CD8-positive, alpha-beta memory T cell (primary cell): ENCODE data around the gene RRH. TPM values are rescaled to one million over a fixed set of nuclear protein-coding genes. Genes with fewer than 3 reads are reported as not detected.
"Not testable (repeated sequence)": the region's sequence is repeated elsewhere in the genome, so short reads cannot be mapped to it uniquely, and the experiment has no call there.

ENCODE experiments used
- CTCF ChIA-PET: fragments of 350-600 bp; sonication (Branson Sonifier 250); formaldehyde crosslinking; loops from one replicate; lab custom pipeline; 2021; ENCODE audit warnings: antibody characterized with exemption; lab: Charles Lee
- POLR2A ChIA-PET: fragments of 350-600 bp; sonication (Branson Sonifier 250); formaldehyde crosslinking; loops from one replicate; lab custom pipeline; 2021; ENCODE audit warnings: antibody characterized with exemption; lab: Charles Lee
- DNase-seq, 5 donors: peaks; one replicate each; pipeline versions ENCODE4 v3.0.0 to v3.0.0-alpha.2; 2020 to 2022; ENCODE audit warnings: mixed read lengths in 1 of 5
- H3K27ac ChIP-seq: one replicate; pipeline ENCODE4 v1.7.0; 2013; ENCODE audit warnings: low read depth, mild to moderate bottlenecking, low read length, moderate library complexity
- H3K27me3 ChIP-seq: 2 replicates; pipeline ENCODE4 v1.7.0; 2013; ENCODE audit warnings: low read length, mild to moderate bottlenecking; ENCODE audit not compliant: insufficient read depth, poor library complexity, severe bottlenecking
- H3K36me3 ChIP-seq: 2 replicates; pipeline ENCODE4 v1.7.0; 2013; ENCODE audit warnings: mild to moderate bottlenecking, low read length, moderate library complexity; ENCODE audit not compliant: insufficient read depth
- H3K4me1 ChIP-seq: 2 replicates; pipeline ENCODE4 v1.7.0; 2013; ENCODE audit warnings: mild to moderate bottlenecking, low read length, moderate library complexity; ENCODE audit not compliant: insufficient read depth
- H3K4me3 ChIP-seq: 2 replicates; pipeline ENCODE4 v1.7.0; 2013; ENCODE audit warnings: mild to moderate bottlenecking, low read length
- H3K9me3 ChIP-seq: 2 replicates; pipeline ENCODE4 v1.7.0; 2013; ENCODE audit warnings: mild to moderate bottlenecking, low read length
- H3K27ac Mint-ChIP-seq, 8 donors: one replicate each; pipeline ENCODE4 v1.8.0; 2020 to 2021; ENCODE audit warnings: mixed read lengths in 8 of 8, mild to moderate bottlenecking in 6 of 8, inconsistent platforms in 3 of 8, moderate library complexity in 3 of 8
- H3K27me3 Mint-ChIP-seq, 2 donors: one replicate each; pipeline ENCODE4 v1.8.0; 2020 to 2021; ENCODE audit warnings: mixed read lengths in 2 of 2, mild to moderate bottlenecking in 1 of 2, moderate library complexity in 1 of 2
- H3K36me3 Mint-ChIP-seq, 3 donors: one replicate each; pipeline ENCODE4 v1.8.0; 2020 to 2021; ENCODE audit warnings: mixed read lengths in 3 of 3, inconsistent platforms in 1 of 3, mild to moderate bottlenecking in 1 of 3
- H3K4me1 Mint-ChIP-seq, 3 donors: one replicate each; pipeline ENCODE4 v1.8.0; 2020 to 2021; ENCODE audit warnings: mixed read lengths in 3 of 3, inconsistent platforms in 1 of 3, mild to moderate bottlenecking in 1 of 3
- H3K4me3 Mint-ChIP-seq, 7 donors: one replicate each; pipeline ENCODE4 v1.8.0; 2020 to 2021; ENCODE audit warnings: mixed read lengths in 7 of 7, mild to moderate bottlenecking in 6 of 7, moderate library complexity in 4 of 7, inconsistent platforms in 2 of 7
- H3K9me3 Mint-ChIP-seq, 5 donors: one replicate each; pipeline ENCODE4 v1.8.0; 2020 to 2022; ENCODE audit warnings: mixed read lengths in 5 of 5, mild to moderate bottlenecking in 3 of 5, moderate library complexity in 2 of 5, inconsistent platforms in 1 of 5
- polyA plus RNA-seq: library from polyadenylated mRNA; unstranded; fragments of 300-500 nt; fragmentation: Illumina TruSeq; gene quantifications from one replicate; pipeline ENCODE4 v1.2.3, GENCODE V29; 2021
- total RNA-seq, 2 experiments: library from RNA; stranded (reverse); gene quantifications; one replicate each; pipeline ENCODE4 v1.2.3, GENCODE V29; 2021

The RRH gene
- total and polyA plus RNA-seq, 3 experiments from 2014 or later, result 0.16 to 0.44 TPM; not detected in 1

- Histone ChIP-seq H3K27ac (no peak overlapping the region), H3K36me3 (no peaks in the 10 kb centered on the region), H3K4me1 (no peaks in the 10 kb centered on the region), H3K27me3 (no peaks in the 10 kb centered on the region), H3K4me3 (no peak overlapping the region), H3K9me3 (no peaks in the 10 kb centered on the region)
- CTCF ChIA-PET, result no interaction called here
- Mint-ChIP-seq H3K27me3 (peaks cover 6 to 7% of the 10 kb centered on the region in 2 donors), H3K36me3 (peaks cover 6 to 12% (median 9%) of the 10 kb centered on the region in 3 donors), H3K9me3 (no peaks in the 10 kb centered on the region), H3K4me3 (no peak overlapping the region), H3K27ac (no peak overlapping the region), H3K4me1 (no peaks in the 10 kb centered on the region)
- POLR2A ChIA-PET, result no interaction called here
- DNase-seq, result no peak
These were observed 45.3 kb downstream of the RRH start for GRCh38 chr4:109872950-109873656.

- ChIA-PET CTCF (no interaction called here), POLR2A (no interaction called here)
- H3K9me3 Mint-ChIP-seq, result no peaks in the 10 kb centered on the region
These were observed 46.2 kb downstream of the RRH start for GRCh38 chr4:109873791-109874514.

DNA sequence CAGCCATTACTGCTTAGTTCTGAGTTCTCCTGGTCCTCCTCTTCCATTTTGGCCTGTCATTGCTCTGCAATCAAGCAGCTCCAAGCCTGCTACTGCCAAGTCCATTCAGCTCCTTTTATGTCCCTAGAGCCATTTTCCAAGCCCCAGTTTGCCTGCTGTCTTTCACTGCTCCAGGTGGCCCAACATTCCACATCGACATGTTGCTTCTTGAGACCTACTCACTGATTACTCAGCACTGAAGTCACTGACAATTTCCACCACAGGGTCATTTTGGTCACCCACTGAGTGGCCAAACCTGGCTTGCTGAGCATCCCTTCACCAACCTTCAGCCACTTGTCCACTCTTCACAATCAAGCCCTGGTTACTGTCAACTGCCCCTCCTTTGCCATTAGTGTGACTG lies 47.3 kb downstream of the RRH start:
- Histone ChIP-seq H3K4me1 (no peaks in the 10 kb centered on the region), H3K36me3 (no peaks in the 10 kb centered on the region), H3K27ac (no peak overlapping the region), H3K27me3 (no peaks in the 10 kb centered on the region), H3K4me3 (no peak overlapping the region), H3K9me3 (no peaks in the 10 kb centered on the region)
- Mint-ChIP-seq H3K27me3 (peaks cover 13 to 19% of the 10 kb centered on the region in 2 donors), H3K4me3 (no peak overlapping the region), H3K4me1 (no peaks in the 10 kb centered on the region), H3K36me3 (peaks cover 1 to 3% (median 3%) of the 10 kb centered on the region in 3 donors), H3K9me3 (no peaks in the 10 kb centered on the region), H3K27ac (no peak overlapping the region)
- DNase-seq, result no peak
- ChIA-PET CTCF (no interaction called here), POLR2A (no interaction called here)

More at GRCh38 chr4:109873791-109874514, 46.2 kb downstream of the RRH start:
- H3K36me3 ChIP-seq, result no peaks in the 10 kb centered on the region
- H3K36me3 Mint-ChIP-seq, result peaks cover 6 to 12% (median 9%) of the 10 kb centered on the region in 3 donors
- H3K4me1 ChIP-seq, result no peaks in the 10 kb centered on the region
- H3K27ac Mint-ChIP-seq, result no peak overlapping the region
- H3K27ac ChIP-seq, result no peak overlapping the region
- DNase-seq, result no peak
- no peak overlapping the region for H3K4me3 ChIP-seq
- peaks cover 10 to 13% of the 10 kb centered on the region in 2 donors for H3K27me3 Mint-ChIP-seq
- H3K9me3 ChIP-seq, result no peaks in the 10 kb centered on the region
- no peak overlapping the region for H3K4me3 Mint-ChIP-seq
- no peaks in the 10 kb centered on the region for H3K4me1 Mint-ChIP-seq
- H3K27me3 ChIP-seq, result no peaks in the 10 kb centered on the region

- CTCF ChIA-PET, DNase-seq, POLR2A ChIA-PET, H3K4me1 Mint-ChIP-seq, H3K4me3 Mint-ChIP-seq, H3K36me3 ChIP-seq, H3K27ac Mint-ChIP-seq, H3K9me3 ChIP-seq, H3K9me3 Mint-ChIP-seq, H3K4me3 ChIP-seq, H3K27ac ChIP-seq, H3K4me1 ChIP-seq, H3K27me3 ChIP-seq, H3K36me3 Mint-ChIP-seq: not testable (repeated sequence)
- peaks cover 13 to 22% of the 10 kb centered on the region in 2 donors for H3K27me3 Mint-ChIP-seq
These were observed 47.8 kb downstream of the RRH start for GRCh38 chr4:109875553-109875952.

GRCh38 chr4:109876634-109877265 lies 49.0 kb downstream of the RRH start:
- Mint-ChIP-seq H3K4me3 (no peak overlapping the region), H3K27ac (no peak overlapping the region), H3K36me3 (peaks cover 0 to 3% (median 2%) of the 10 kb centered on the region in 3 donors), H3K27me3 (peaks cover 13 to 24% of the 10 kb centered on the region in 2 donors), H3K9me3 (no peaks in the 10 kb centered on the region), H3K4me1 (no peaks in the 10 kb centered on the region)
- ChIA-PET POLR2A (no interaction called here), CTCF (no interaction called here)
- H3K27ac ChIP-seq, result no peak overlapping the region
- H3K27me3 ChIP-seq, result no peaks in the 10 kb centered on the region
- H3K4me1 ChIP-seq, result no peaks in the 10 kb centered on the region
- no peaks in the 10 kb centered on the region for H3K36me3 ChIP-seq
- no peak for DNase-seq
- no peak overlapping the region for H3K4me3 ChIP-seq
- no peaks in the 10 kb centered on the region for H3K9me3 ChIP-seq

GRCh38 chr4:109877400-109877799 lies 49.6 kb downstream of the RRH start:
- Mint-ChIP-seq H3K9me3 (no peaks in the 10 kb centered on the region), H3K27me3 (peaks cover 13 to 24% of the 10 kb centered on the region in 2 donors), H3K36me3 (peaks cover 0 to 3% (median 2%) of the 10 kb centered on the region in 3 donors), H3K4me3 (peak overlapping the region in 1 of 7 donors; percentile 28), H3K4me1 (no peaks in the 10 kb centered on the region), H3K27ac (no peak overlapping the region)
- Histone ChIP-seq H3K36me3 (no peaks in the 10 kb centered on the region), H3K4me3 (no peak overlapping the region), H3K27ac (no peak overlapping the region), H3K27me3 (no peaks in the 10 kb centered on the region), H3K4me1 (no peaks in the 10 kb centered on the region), H3K9me3 (no peaks in the 10 kb centered on the region)
- no peak for DNase-seq
- ChIA-PET CTCF (no interaction called here), POLR2A (no interaction called here)

DNA sequence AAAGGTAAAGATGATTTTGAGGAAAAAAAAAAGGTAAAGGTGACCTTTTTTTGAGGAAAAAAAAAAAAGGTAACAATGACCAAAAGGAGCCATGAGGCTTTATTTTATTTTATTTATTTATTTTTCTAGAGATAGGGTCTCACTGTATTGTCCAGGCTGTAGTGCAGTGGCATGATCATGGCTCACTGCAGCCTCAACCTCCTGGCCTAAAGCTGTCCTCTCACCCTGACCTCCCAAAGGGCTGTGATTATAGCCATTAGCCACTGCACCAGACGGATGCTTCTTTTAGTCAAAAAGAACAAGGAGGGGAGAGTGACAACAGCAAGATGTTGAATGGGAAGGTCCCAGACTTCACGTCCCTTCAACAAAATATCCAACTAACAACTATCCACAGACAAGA lies 50.6 kb downstream of the RRH start:
- no peaks in the 10 kb centered on the region for H3K36me3 ChIP-seq
- Mint-ChIP-seq H3K27me3 (peaks cover 13 to 28% of the 10 kb centered on the region in 2 donors), H3K4me3 (no peak overlapping the region), H3K4me1 (no peaks in the 10 kb centered on the region), H3K27ac (no peak overlapping the region), H3K9me3 (no peaks in the 10 kb centered on the region), H3K36me3 (peaks cover 0 to 3% (median 2%) of the 10 kb centered on the region in 3 donors)
- no peak for DNase-seq
- CTCF ChIA-PET, result no interaction called here
- H3K4me3 ChIP-seq, result no peak overlapping the region
- H3K27ac ChIP-seq, result no peak overlapping the region
- POLR2A ChIA-PET, result no interaction called here
- H3K9me3 ChIP-seq, result no peaks in the 10 kb centered on the region
- no peaks in the 10 kb centered on the region for H3K27me3 ChIP-seq
- no peaks in the 10 kb centered on the region for H3K4me1 ChIP-seq

DNA sequence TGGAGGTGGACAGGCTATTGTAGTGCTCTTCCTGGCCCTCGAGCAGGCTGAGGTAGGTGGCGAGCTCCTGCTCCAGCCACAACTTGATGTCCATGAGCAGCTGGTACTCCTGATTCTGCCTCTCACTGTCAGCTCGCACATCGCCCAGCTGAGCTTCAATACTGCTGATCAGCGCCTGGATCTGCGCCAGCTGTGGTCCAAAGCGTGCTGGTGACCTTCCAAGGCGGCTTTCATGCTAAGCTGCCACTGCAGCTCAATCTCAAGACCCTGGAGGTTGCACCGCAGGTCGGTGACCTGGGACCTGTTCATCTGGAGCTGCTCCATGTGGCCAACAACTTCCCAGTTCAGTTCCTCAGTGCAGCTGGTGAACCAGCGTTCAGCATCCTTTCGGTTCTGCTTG lies 51.3 kb downstream of the RRH start:
- no peak overlapping the region for H3K4me3 Mint-ChIP-seq
- ChIA-PET CTCF (no interaction called here), POLR2A (no interaction called here)
- H3K9me3 Mint-ChIP-seq, result no peaks in the 10 kb centered on the region
- DNase-seq, result no peak
- H3K4me1 ChIP-seq, result no peaks in the 10 kb centered on the region
- H3K27ac Mint-ChIP-seq, result no peak overlapping the region
- H3K36me3 Mint-ChIP-seq, result peaks cover 0 to 3% (median 2%) of the 10 kb centered on the region in 3 donors
- H3K36me3 ChIP-seq, result no peaks in the 10 kb centered on the region
- H3K9me3 ChIP-seq, result no peaks in the 10 kb centered on the region
- H3K27ac ChIP-seq, result no peak overlapping the region
- peaks cover 15 to 28% of the 10 kb centered on the region in 2 donors for H3K27me3 Mint-ChIP-seq
- H3K4me1 Mint-ChIP-seq, result no peaks in the 10 kb centered on the region
- no peaks in the 10 kb centered on the region for H3K27me3 ChIP-seq
- no peak overlapping the region for H3K4me3 ChIP-seq
